CD14-positive monocyte (primary cell): ENCODE measurements around the gene RHOD. TPM values are rescaled to one million over a fixed set of nuclear protein-coding genes. Genes with fewer than 3 reads are reported as not detected.

Experiments used
- DNase-seq, 3 donors: peaks; one replicate each; pipeline ENCODE4 v3.0.0-alpha.2; 2011 to 2022
- H2AFZ ChIP-seq: 2 replicates; pipeline ENCODE4 v1.6.0; 2012; ENCODE audit warnings: mild to moderate bottlenecking, low read depth, low read length, inconsistent platforms; ENCODE audit not compliant: insufficient read depth, poor library complexity, severe bottlenecking
- H3K27ac ChIP-seq, 2 donors: 1 replicate in 1 of 2; 2 replicates in 1 of 2; pipeline ENCODE4 v1.5.1; 2012 to 2013; ENCODE audit warnings: low read length in 2 of 2, control low read depth in 1 of 2, inconsistent platforms in 1 of 2, low read depth in 1 of 2, mild to moderate bottlenecking in 1 of 2
- H3K27me3 ChIP-seq, 2 donors: one replicate each; pipeline versions ENCODE4 v1.6.0 to v1.6.1; 2011 to 2013; ENCODE audit warnings: low read length in 2 of 2; ENCODE audit not compliant: control insufficient read depth in 2 of 2, insufficient read depth in 2 of 2
- H3K36me3 ChIP-seq, 2 donors: replicated peaks in 1 of 2; 1 replicate in 1 of 2; 2 replicates in 1 of 2; pipeline versions ENCODE4 v1.5.1 to v1.6.1; 2012 to 2013; ENCODE audit warnings: low read length in 2 of 2, control low read depth in 1 of 2, inconsistent platforms in 1 of 2, mild to moderate bottlenecking in 1 of 2; ENCODE audit not compliant: insufficient read depth in 2 of 2, control insufficient read depth in 1 of 2
- H3K4me1 ChIP-seq, 2 donors: 1 replicate in 1 of 2; 2 replicates in 1 of 2; pipeline versions ENCODE4 v1.5.1 to v1.6.1; 2012 to 2013; ENCODE audit warnings: low read length in 2 of 2, control low read depth in 1 of 2, inconsistent platforms in 1 of 2, mild to moderate bottlenecking in 1 of 2, moderate library complexity in 1 of 2; ENCODE audit not compliant: insufficient read depth in 2 of 2, control insufficient read depth in 1 of 2
- H3K4me2 ChIP-seq: replicated peaks from 2 replicates; pipeline ENCODE3; 2012; ENCODE audit warnings: low read length, moderate library complexity, mild to moderate bottlenecking; ENCODE audit not compliant: poor library complexity, severe bottlenecking; ENCODE audit errors: extremely low read depth
- H3K4me3 ChIP-seq, 3 experiments: fragments of 200-600 bp in 1 of 3; sonication (generic) in 1 of 3; replicated peaks in 1 of 3; 1 replicate in 2 of 3; 2 replicates in 1 of 3; pipeline ENCODE4 v1.5.1; 2011 to 2013; ENCODE audit warnings: low read length in 3 of 3, mild to moderate bottlenecking in 3 of 3, control low read depth in 2 of 3, low read depth in 2 of 3, inconsistent platforms in 1 of 3, moderate library complexity in 1 of 3
- H3K79me2 ChIP-seq: 2 replicates; pipeline ENCODE4 v1.6.0; 2012; ENCODE audit warnings: mild to moderate bottlenecking, control low read depth, inconsistent platforms, low read length, moderate library complexity; ENCODE audit not compliant: insufficient read depth
- H3K9ac ChIP-seq: 2 replicates; pipeline ENCODE4 v1.6.0; 2017; ENCODE audit warnings: low read length, mild to moderate bottlenecking; ENCODE audit not compliant: insufficient read depth, poor library complexity, severe bottlenecking
- H3K9me3 ChIP-seq, 2 donors: replicated peaks in 1 of 2; 1 replicate in 1 of 2; 2 replicates in 1 of 2; pipeline versions ENCODE4 v1.5.1 to v1.6.1; 2012 to 2013; ENCODE audit warnings: low read length in 2 of 2, control low read depth in 1 of 2; ENCODE audit not compliant: control insufficient read depth in 1 of 2, insufficient read depth in 1 of 2
- H4K20me1 ChIP-seq: 2 replicates; pipeline ENCODE4 v1.6.0; 2012; ENCODE audit warnings: mild to moderate bottlenecking, low read length, control low read depth, moderate library complexity; ENCODE audit not compliant: insufficient read depth
- H3K27ac Mint-ChIP-seq, 7 donors: one replicate each; pipeline ENCODE4 v1.8.0; 2020; ENCODE audit warnings: mild to moderate bottlenecking in 7 of 7, mixed read lengths in 7 of 7, moderate library complexity in 6 of 7, inconsistent platforms in 2 of 7
- H3K27me3 Mint-ChIP-seq, 3 donors: one replicate each; pipeline ENCODE4 v1.8.0; 2021 to 2022; ENCODE audit warnings: low read depth in 3 of 3, mild to moderate bottlenecking in 3 of 3, mixed read lengths in 3 of 3, moderate library complexity in 3 of 3, inconsistent platforms in 1 of 3
- H3K36me3 Mint-ChIP-seq, 2 donors: one replicate each; pipeline ENCODE4 v1.8.0; 2020; ENCODE audit warnings: mixed read lengths in 2 of 2, inconsistent platforms in 1 of 2, mild to moderate bottlenecking in 1 of 2
- H3K4me1 Mint-ChIP-seq: one replicate; pipeline ENCODE4 v1.8.0; 2020; ENCODE audit warnings: mild to moderate bottlenecking, mixed read lengths
- H3K4me3 Mint-ChIP-seq, 2 donors: one replicate each; pipeline ENCODE4 v1.8.0; 2020; ENCODE audit warnings: mild to moderate bottlenecking in 2 of 2, mixed read lengths in 2 of 2, moderate library complexity in 1 of 2
- H3K9me3 Mint-ChIP-seq, 7 donors: one replicate each; pipeline ENCODE4 v1.8.0; 2020 to 2022; ENCODE audit warnings: mixed read lengths in 7 of 7, mild to moderate bottlenecking in 6 of 7, moderate library complexity in 6 of 7, inconsistent platforms in 2 of 7
- CTCF ChIP-seq: fragments of 200-600 bp; IDR thresholded peaks from one replicate; pipeline ENCODE4 v1.8.0; 2022; ENCODE audit warnings: antibody characterized with exemption, mild to moderate bottlenecking
- WGBS: methylation state at CpG from one replicate; pipeline ENCODE4 v1.1.5; 2013; ENCODE audit warnings: missing lambda C conversion rate; ENCODE audit not compliant: insufficient coverage; 5-methylcytosine and 5-hydroxymethylcytosine counted together
- intact Hi-C, 2 donors: fragments of 100-400 bp; cut with micrococcal nuclease; formaldehyde crosslinking; loops; one replicate each; pipeline versions ENCODE4 v1.15.0 to v1.15.1; 2023
- polyA plus RNA-seq, 3 donors: library from polyadenylated mRNA; depleted of rRNA in 1 of 3; unstranded in 2 of 3; stranded (reverse) in 1 of 3; fragments of 300-500 nt in 2 of 3; fragments of >200 nt in 1 of 3; fragmentation: Illumina TruSeq in 2 of 3; gene quantifications; 1 replicate in 2 of 3; 2 replicates in 1 of 3; pipeline ENCODE4 v1.2.3, GENCODE V29; 2012 to 2021

The RHOD gene
- polyA plus RNA-seq, 3 donors: not detected

GRCh38 chr11:67023957-67024353 is 32.7 kb upstream of the RHOD start:
- Histone ChIP-seq H3K9ac (no peak overlapping the region), H3K4me2 (no peak overlapping the region)

GRCh38 chr11:67024410-67024809 is 32.2 kb upstream of the RHOD start:
- no peak overlapping the region for H3K4me3 ChIP-seq
- peaks cover 6% of the 10 kb centered on the region for H3K4me1 Mint-ChIP-seq
- H3K27me3 Mint-ChIP-seq: peaks cover 81 to 84% (median 83%) of the 10 kb centered on the region in 3 donors
- no peak for TF ChIP-seq CTCF
- no peak overlapping the region for H3K27ac Mint-ChIP-seq
- peaks cover 5 to 20% of the 10 kb centered on the region in 2 donors for H3K9me3 ChIP-seq
- no peaks in the 10 kb centered on the region for H3K79me2 ChIP-seq
- no peak overlapping the region for H3K27ac ChIP-seq
- no peak overlapping the region for H3K4me2 ChIP-seq
- H3K36me3 Mint-ChIP-seq: peaks cover 4% of the 10 kb centered on the region in 2 donors
- DNase-seq: no peak
- H3K9me3 Mint-ChIP-seq: peaks cover 0 to 21% (median 11%) of the 10 kb centered on the region in 7 donors
- H4K20me1 ChIP-seq: no peaks in the 10 kb centered on the region
- peaks cover 0 to 5% of the 10 kb centered on the region in 2 donors for H3K4me1 ChIP-seq
- H2AFZ ChIP-seq: no peak overlapping the region
- peaks cover 25 to 70% of the 10 kb centered on the region in 2 donors for H3K27me3 ChIP-seq
- no peak overlapping the region for H3K9ac ChIP-seq
- intact Hi-C loops: no loop called here
- 0% methylated on average over 2 of the region's 5 CpGs for WGBS
- H3K36me3 ChIP-seq: no peaks in the 10 kb centered on the region
- peak overlapping the region in 1 of 2 donors; percentile 76 for H3K4me3 Mint-ChIP-seq

More at GRCh38 chr11:67023957-67024353, 32.7 kb upstream of the RHOD start:
- Histone ChIP-seq H3K27me3 (peaks cover 25 to 69% of the 10 kb centered on the region in 2 donors), H2AFZ (no peak overlapping the region), H3K4me1 (peaks cover 0 to 5% of the 10 kb centered on the region in 2 donors), H3K27ac (no peak overlapping the region), H4K20me1 (no peaks in the 10 kb centered on the region), H3K36me3 (no peaks in the 10 kb centered on the region), H3K79me2 (no peaks in the 10 kb centered on the region), H3K9me3 (peaks cover 5 to 20% of the 10 kb centered on the region in 2 donors), H3K4me3 (no peak overlapping the region)
- H3K27me3 Mint-ChIP-seq: peaks cover 77 to 83% (median 81%) of the 10 kb centered on the region in 3 donors
- intact Hi-C loops: no loop called here
- no peak for DNase-seq
- 27% methylated on average over 4 of the region's 6 CpGs for WGBS
- H3K27ac Mint-ChIP-seq: no peak overlapping the region
- TF ChIP-seq CTCF: no peak
- peaks cover 6% of the 10 kb centered on the region for H3K4me1 Mint-ChIP-seq
- H3K9me3 Mint-ChIP-seq: peaks cover 0 to 22% (median 11%) of the 10 kb centered on the region in 7 donors
- H3K4me3 Mint-ChIP-seq: peak overlapping the region in 1 of 2 donors; percentile 94
- peaks cover 4% of the 10 kb centered on the region in 2 donors for H3K36me3 Mint-ChIP-seq
